Measurements from ENCODE around the gene MFAP2.

DNA sequence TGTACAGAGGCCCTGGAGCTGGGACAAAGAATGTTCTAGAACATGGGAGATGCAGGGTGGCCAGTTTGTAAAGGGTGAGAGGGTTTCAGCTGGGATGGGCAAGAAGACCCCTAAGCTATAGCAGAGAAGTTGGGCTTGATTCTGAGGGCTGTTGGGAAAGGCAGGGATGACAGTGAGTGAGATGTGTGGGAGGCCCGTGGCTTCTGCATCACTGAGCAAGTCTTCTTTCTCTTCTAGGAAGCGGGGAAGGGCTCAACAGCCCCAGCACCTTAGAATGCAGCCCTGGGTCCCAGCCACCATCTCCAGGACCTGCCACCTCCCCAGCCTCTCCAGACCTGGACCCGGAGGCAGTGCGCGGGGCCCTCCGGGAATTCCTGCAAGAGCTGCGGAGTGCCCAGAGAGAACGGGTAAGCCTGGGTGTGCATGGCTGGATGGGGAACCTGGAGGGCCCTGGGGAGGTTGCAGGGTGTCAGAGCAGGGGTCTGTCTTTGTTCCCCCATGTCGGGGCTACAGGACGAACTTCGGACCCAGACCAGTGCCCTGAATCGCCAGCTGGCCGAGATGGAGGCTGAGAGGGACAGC is 14.8 kb downstream of the MFAP2 start:
- no peak for TF ChIP-seq CTCF (IDR thresholded peaks at IDR 0.05)
- no peak for TF ChIP-seq REST (IDR thresholded peaks at IDR 0.05; ENCODE audit: insufficient read depth in 1 of 2, low read depth in 2 of 2, low read length in 1 of 2)
- TF ChIP-seq POLR2AphosphoS5 (IDR thresholded peaks at IDR 0.05; ENCODE audit: low read depth, low read length): no peak
